ENCODE data around the gene ANO2. TPM values are rescaled to one million over a fixed set of nuclear protein-coding genes. Genes with fewer than 3 reads are reported as not detected.

ANO2 gene
- total RNA-seq, 1 donor from 2014 or later = 1.7 TPM

GRCh38 chr12:5577211-5577612 lies 367.8 kb downstream of the ANO2 start:
- TF ChIP-seq CTCF (conservative IDR thresholded peaks at IDR 0.05; ENCODE audit: low read depth, low read length) = no peak
- H3K4me3 ChIP-seq (ENCODE audit: low read depth, low read length) = no peak overlapping the region
- DNase-seq (ENCODE audit: low read depth) = no peak

- H3K4me3 ChIP-seq (ENCODE audit: low read depth, low read length) = no peak overlapping the region
- TF ChIP-seq CTCF (conservative IDR thresholded peaks at IDR 0.05; ENCODE audit: low read depth, low read length) = no peak
- no peak for DNase-seq (ENCODE audit: low read depth)
Measured at GRCh38 chr12:5575987-5576386, 369.1 kb downstream of the ANO2 start.

GRCh38 chr12:5575232-5575631 lies 369.8 kb downstream of the ANO2 start:
- no peak for DNase-seq (ENCODE audit: low read depth)
- H3K4me3 ChIP-seq (ENCODE audit: low read depth, low read length) = no peak overlapping the region
- TF ChIP-seq CTCF (conservative IDR thresholded peaks at IDR 0.05; ENCODE audit: low read depth, low read length) = no peak

GRCh38 chr12:5573390-5573789 lies 371.7 kb downstream of the ANO2 start:
- no peak for TF ChIP-seq CTCF (conservative IDR thresholded peaks at IDR 0.05; ENCODE audit: low read depth, low read length)
- no peak overlapping the region for H3K4me3 ChIP-seq (ENCODE audit: low read depth, low read length)
- DNase-seq (ENCODE audit: low read depth) = no peak

- H3K4me3 ChIP-seq (ENCODE audit: low read depth, low read length) = no peak overlapping the region
- TF ChIP-seq CTCF (conservative IDR thresholded peaks at IDR 0.05; ENCODE audit: low read depth, low read length) = no peak
- DNase-seq (ENCODE audit: low read depth) = no peak
Measured at GRCh38 chr12:5571115-5571514, 373.9 kb downstream of the ANO2 start.

- no peak for DNase-seq (ENCODE audit: low read depth)
- no peak overlapping the region for H3K4me3 ChIP-seq (ENCODE audit: low read depth, low read length)
- TF ChIP-seq CTCF (conservative IDR thresholded peaks at IDR 0.05; ENCODE audit: low read depth, low read length) = no peak
Measured at GRCh38 chr12:5570416-5570815, 374.6 kb downstream of the ANO2 start.

GRCh38 chr12:5568325-5568981 lies 376.6 kb downstream of the ANO2 start:
- TF ChIP-seq CTCF (conservative IDR thresholded peaks at IDR 0.05; ENCODE audit: low read depth, low read length) = no peak
- no peak overlapping the region for H3K4me3 ChIP-seq (ENCODE audit: low read depth, low read length)
- no peak for DNase-seq (ENCODE audit: low read depth)

Measured in epithelial cell of proximal tubule (primary cell).